GM19193 (cell line): ENCODE results near the gene PLXND1.

Experiments
- POLR2A ChIP-seq: IDR thresholded peaks from 4 replicates; pipeline ENCODE4 v1.6.1; 2011; ENCODE audit not compliant: insufficient read depth, insufficient read length; ENCODE audit errors: extremely low read depth

The PLXND1 gene

DNA sequence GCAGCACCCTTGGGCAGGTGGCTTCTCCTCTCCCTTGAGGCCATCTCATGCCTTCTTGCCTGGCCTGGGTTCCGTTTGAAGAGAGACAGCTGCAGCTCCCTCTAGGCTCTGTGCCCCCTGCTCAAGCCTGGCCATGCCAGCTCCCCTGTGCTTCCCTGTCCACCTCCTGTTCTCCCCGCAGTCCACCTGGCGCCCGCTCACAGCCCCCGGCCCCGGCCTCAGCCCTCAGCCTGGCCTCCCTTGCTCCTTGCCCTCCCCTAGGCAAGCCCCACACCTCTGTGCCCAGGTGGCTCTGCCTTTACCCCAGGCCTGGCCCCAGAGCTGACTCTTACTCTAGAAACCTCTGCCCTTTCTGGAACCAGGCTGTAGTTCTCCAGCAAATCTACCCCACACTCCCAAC, 91.9 kb downstream of the PLXND1 start:
- no peak for TF ChIP-seq POLR2A

DNA sequence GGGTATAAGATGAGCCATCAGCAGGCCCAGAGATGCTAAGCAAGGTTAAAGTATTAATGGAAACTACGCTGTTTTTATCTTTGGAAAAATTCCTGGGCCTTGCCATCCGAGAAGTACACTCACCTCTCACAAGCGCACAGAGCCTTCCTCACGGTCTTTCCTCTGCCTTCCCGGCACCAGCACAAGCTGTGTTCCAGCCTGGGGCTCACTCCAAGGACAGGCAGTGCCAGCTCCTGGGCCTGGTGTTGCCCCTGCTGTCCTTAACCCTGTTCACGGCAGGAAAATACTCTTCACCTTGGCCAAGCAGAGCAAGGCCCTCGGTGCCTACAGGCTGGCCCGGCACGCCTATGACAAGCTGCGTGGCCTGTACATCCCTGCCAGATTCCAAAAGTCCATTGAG, 92.4 kb downstream of the PLXND1 start:
- no peak for TF ChIP-seq POLR2A

GRCh38 chr3:129513705-129514104, 92.8 kb downstream of the PLXND1 start:
- no peak for TF ChIP-seq POLR2A

- no peak for TF ChIP-seq POLR2A
Observed at GRCh38 chr3:129512595-129512994, 93.9 kb downstream of the PLXND1 start.

DNA sequence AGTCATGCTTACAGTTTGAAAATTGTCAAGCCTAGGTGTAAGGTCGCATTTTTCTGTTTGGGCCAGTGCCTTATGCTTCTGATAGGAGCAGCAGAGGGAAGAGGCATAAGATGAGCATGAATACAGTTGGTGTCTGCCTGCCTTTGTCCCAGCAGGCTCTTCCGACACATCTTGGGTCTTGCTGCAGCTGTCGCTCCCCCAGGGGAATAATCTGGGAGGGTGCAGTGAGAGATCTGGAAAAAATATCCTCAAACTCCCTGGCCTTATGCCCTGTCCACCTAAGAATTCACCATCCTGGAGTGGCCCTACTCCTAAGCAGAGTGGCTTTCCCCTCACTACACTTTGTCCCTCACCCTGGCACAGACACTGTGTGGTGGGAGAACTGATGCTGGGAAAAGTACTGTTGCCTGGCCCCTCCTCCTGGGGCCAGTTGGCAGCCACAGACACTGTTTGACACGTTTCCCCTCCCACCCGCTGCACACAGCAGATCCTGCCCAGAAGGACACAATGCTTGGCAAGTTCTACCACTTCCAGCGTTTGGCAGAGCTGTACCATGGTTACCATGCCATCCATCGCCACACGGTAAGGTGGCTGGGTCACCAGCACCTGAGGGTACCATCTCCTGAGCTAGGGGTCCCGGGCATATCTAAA, 99.2 kb downstream of the PLXND1 start:
- TF ChIP-seq POLR2A, result no peak

DNA sequence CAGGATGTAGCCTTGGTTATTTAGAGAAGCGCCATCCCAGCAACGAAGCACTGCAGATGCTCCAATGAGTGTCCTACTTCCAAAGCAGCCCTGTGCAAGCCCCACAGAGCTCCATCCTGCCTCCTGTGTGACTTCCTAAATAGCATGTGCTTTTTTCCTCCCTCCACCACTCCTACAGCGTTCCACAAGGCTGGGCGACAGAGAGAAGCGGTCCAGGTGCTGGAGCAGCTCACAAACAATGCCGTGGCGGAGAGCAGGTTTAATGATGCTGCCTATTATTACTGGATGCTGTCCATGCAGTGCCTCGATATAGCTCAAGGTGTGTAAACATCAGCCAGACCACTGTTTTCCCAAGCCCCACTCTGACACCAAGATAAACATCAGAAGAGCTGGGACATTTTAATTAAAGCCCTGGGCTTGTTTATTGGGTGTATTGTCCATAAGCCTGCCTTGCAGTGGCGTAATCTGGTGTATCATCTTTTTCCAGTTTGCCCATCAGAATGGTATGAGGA, 100.2 kb downstream of the PLXND1 start:
- no peak for TF ChIP-seq POLR2A

DNA sequence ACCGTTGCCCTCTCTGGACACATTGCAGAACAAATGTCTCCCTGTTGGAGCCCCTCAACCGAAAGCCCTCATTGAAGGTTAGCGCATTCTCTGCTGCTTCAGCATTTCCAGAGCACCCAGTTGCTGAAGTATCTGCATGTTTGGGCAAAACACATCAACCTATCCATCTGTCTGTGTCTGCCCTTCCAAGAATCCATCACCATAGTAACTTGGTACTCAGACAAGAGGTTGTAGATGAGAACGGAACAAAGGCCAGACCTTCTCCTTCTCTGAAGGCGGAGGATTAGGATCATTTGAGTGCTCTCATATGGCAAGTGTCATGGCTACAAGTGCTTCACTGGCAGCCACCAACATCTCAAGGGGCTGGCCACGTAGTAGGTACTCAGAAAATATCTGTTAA, 101.1 kb downstream of the PLXND1 start:
- TF ChIP-seq POLR2A, result no peak
